PFSK-1 (cell line): Measurements from ENCODE around the gene SNRPA1.

Source experiments
- FOXP2 ChIP-seq: optimal IDR thresholded peaks from 2 replicates; pipeline ENCODE3; 2011; ENCODE audit warnings: borderline replicate concordance, control low read depth, inconsistent platforms; ENCODE audit not compliant: insufficient read depth; ENCODE audit errors: extremely low read length, extremely low read depth
- POLR2AphosphoS5 ChIP-seq: IDR thresholded peaks from 2 replicates; pipeline ENCODE4 v1.6.1; 2012; ENCODE audit warnings: low read depth, mild to moderate bottlenecking, control low read depth, low read length, moderate library complexity
- REST ChIP-seq, 2 experiments: IDR thresholded peaks; 2 replicates each; pipeline versions ENCODE4 v1.6.1 to v1.8.0; 2011 to 2012; ENCODE audit warnings: low read depth in 2 of 2, low read length in 2 of 2, control low read depth in 1 of 2, inconsistent platforms in 1 of 2, mild to moderate bottlenecking in 1 of 2, moderate library complexity in 1 of 2; ENCODE audit not compliant: insufficient read depth in 1 of 2
- SIN3A ChIP-seq: IDR thresholded peaks from 2 replicates; pipeline ENCODE4 v1.6.1; 2012; ENCODE audit warnings: mild to moderate bottlenecking, low read length, moderate library complexity, borderline replicate concordance; ENCODE audit not compliant: insufficient read depth
- TAF1 ChIP-seq: IDR thresholded peaks from 2 replicates; pipeline ENCODE4 v1.6.1; 2012; ENCODE audit warnings: low read length, control low read depth, borderline replicate concordance; ENCODE audit not compliant: insufficient read depth

SNRPA1 gene

GRCh38 chr15:101276501-101277037 is 18.5 kb downstream of the SNRPA1 start:
- TF ChIP-seq TAF1 (no peak), POLR2AphosphoS5 (no peak), SIN3A (no peak), REST (IDR thresholded peaks at IDR 0.05; ENCODE audit: insufficient read depth in 1 of 2, low read depth in 2 of 2, low read length in 2 of 2) (no peak), FOXP2 (no peak)

- TF ChIP-seq POLR2AphosphoS5 (no peak), SIN3A (no peak), REST (IDR thresholded peaks at IDR 0.05; ENCODE audit: insufficient read depth in 1 of 2, low read depth in 2 of 2, low read length in 2 of 2) (no peak), FOXP2 (no peak), TAF1 (no peak)
Measured at GRCh38 chr15:101275018-101275417, 20.0 kb downstream of the SNRPA1 start.

- TF ChIP-seq SIN3A, result no peak
- no peak for TF ChIP-seq TAF1
- no peak for TF ChIP-seq POLR2AphosphoS5
- TF ChIP-seq FOXP2, result no peak
- no peak for TF ChIP-seq REST (IDR thresholded peaks at IDR 0.05; ENCODE audit: insufficient read depth in 1 of 2, low read depth in 2 of 2, low read length in 2 of 2)
Measured at GRCh38 chr15:101273534-101273933, 21.5 kb downstream of the SNRPA1 start.

GRCh38 chr15:101272584-101272983 is 22.5 kb downstream of the SNRPA1 start:
- TF ChIP-seq REST (IDR thresholded peaks at IDR 0.05; ENCODE audit: insufficient read depth in 1 of 2, low read depth in 2 of 2, low read length in 2 of 2), result no peak
- TF ChIP-seq TAF1, result no peak
- no peak for TF ChIP-seq SIN3A
- TF ChIP-seq FOXP2, result no peak
- TF ChIP-seq POLR2AphosphoS5, result no peak

GRCh38 chr15:101269479-101270223 is 25.4 kb downstream of the SNRPA1 start:
- TF ChIP-seq SIN3A, result no peak
- 0 out of 2 replicates have a peak, but pooled peaks have one; percentile 22 for TF ChIP-seq POLR2AphosphoS5
